HG02759 (cell line): ENCODE results near the gene MPZL1.

ENCODE experiments used
- ATAC-seq: cut with Tn5 transposase; IDR thresholded peaks from one replicate; pipeline ENCODE4 v1.9.1; 2021; ENCODE audit warnings: mild to moderate bottlenecking, moderate library complexity; ENCODE audit not compliant: unreplicated experiment

Gene MPZL1

DNA sequence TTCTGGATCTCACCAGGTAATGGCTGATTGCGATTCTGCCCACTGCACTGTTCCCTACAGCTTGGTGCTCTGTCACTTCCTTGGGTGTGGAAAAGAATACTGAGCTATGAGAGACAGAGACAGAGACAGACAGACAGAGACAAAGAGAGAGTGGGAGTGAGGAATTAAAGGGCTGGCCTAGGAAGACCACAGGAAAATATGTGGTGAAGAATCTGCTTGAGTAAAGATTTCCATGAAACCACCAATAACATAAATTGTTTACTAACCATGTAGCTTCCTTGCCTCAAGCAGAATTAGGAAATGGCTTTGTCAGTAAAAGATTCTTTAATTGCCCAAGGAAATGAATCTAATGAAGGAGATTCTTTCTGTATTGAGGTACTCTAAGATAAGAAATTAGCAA is 54.4 kb downstream of the MPZL1 start:
- ATAC-seq, result no peak

DNA sequence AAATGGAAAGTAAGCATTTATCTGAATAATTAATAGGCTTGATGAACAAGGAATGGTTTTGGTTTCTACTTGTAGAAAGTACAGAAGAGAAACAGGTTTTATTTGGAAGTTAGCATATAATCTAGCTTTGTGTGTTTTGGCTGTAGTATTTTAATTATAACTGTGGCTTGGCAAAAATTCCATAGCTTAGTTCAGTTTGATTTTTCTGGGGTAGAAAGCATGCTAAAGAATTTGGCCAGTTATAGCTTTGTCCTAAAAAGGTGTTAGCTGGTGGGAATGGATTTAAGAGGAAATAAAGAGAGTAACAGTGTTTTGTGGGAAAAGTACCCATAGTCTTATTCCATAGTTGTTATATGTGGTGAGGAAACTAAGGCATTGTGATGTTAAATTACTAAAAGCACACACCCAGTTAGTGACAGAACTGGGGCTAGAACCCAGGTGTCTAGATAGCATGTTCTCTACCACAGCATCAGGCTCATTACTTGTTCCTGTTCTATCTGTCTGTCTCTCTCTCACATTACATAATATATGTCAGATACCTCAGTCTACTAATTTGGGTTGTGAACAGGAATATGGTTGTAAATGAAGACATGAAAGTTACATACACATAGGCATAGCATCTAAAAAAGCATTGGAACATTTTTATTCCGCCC is 55.0 kb downstream of the MPZL1 start:
- no peak for ATAC-seq

DNA sequence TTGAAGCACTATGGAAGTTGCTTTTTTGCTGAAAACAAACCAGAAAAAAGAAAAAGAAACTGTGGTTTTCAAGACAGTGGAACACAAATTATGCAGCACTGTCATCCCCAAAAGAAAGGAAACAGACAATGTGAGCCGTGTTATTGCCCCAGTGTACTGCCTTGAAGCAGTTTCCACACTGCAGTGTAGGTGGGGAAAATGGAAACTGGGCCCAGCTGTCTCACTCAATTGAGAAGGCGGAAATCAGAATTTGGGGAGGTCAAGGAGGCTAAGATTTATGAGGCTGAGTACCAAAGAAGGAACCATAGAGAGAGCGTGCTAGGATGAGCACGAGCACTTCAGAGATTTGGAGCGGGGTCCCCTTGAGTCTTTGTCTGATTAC is 55.5 kb downstream of the MPZL1 start:
- ATAC-seq, result no peak

DNA sequence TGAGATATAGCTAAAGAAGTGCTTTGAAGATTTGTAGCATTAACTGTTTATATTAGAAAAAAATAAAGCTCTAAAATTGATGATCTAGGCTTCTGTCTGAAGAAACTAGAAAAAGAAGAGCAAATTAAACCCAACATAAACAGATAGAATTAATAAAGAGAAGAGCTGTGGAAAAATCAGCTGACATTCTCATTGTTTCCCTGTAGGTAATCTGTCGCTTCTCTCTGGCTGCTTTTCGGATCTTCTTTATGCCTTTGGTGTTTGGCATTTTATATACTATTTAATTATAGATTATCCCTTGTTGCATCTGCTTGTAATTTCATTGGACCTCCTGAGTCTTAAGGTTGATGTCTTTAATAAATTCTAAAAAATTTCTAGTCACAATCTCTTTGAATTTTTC is 59.8 kb downstream of the MPZL1 start:
- no peak for ATAC-seq

- no peak for ATAC-seq
Measured at GRCh38 chr1:167782946-167783345, 61.2 kb downstream of the MPZL1 start.

GRCh38 chr1:167784876-167785550 is 63.2 kb downstream of the MPZL1 start:
- ATAC-seq, result no peak

- no peak for ATAC-seq
Measured at GRCh38 chr1:167786502-167786901, 64.7 kb downstream of the MPZL1 start.

- ATAC-seq, result no peak
Measured at GRCh38 chr1:167789501-167789900, 67.7 kb downstream of the MPZL1 start.

DNA sequence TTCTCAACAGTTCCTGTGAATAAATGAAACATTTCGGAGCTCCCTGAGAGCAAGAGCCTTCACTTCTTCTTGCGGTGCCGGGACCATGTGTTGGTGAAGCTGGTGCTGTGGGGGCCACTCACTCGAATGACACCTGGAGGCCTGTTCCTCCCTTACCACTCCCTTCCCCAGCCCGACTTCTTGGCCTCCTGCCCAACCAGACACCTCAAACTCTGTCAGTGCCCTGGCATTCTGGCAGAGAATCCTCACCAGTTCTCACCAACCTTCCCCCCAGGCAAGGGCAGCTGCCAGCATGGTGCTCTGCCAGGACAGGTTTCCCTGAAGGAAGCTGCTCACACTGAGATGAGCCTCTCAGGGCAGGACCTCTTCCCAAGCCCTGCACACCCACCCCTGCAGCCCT is 68.3 kb downstream of the MPZL1 start:
- no peak for ATAC-seq

DNA sequence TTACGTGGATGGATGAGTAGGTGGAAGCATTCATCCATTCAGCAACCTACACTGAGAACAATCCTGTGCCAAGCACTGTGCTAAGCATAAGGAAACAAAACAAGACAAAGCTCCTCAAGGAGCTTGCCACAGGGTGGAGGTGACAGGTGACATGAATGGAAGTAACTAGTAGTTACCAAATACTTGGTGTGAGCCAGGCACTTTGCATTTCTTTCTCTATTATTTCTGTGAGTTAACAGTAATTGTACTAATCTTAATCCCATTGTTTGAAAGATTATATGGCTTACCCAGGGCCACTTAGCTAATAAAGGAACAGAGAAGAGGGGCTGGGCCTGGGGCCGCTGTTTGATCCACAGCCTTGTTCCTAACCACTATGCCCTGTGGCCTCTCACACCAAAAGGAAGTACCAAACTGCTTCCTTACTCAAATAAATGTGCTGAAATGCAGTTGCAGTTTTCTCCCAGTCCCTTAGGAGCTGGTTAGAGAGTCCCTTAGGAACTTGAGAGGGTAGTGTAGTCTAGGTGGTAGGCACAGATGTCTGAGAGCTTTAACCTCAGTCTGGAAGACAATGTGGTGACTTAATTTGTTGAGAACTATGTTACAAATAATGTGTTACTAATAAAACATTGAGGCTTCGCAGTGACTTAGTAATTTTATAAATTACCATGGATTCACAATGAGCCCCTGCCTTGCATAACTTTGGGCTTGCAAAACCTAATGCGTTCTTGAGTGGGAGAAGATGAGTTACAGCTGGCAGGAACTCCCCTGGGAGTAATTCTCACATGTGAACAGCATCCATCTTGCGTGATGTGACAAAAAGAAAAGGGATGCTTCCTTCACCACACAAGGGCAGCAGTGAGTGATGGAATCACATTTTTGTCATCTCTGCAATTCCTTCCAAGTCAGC is 69.8 kb downstream of the MPZL1 start:
- no peak for ATAC-seq

- ATAC-seq, result no peak
Measured at GRCh38 chr1:167792188-167792565, 70.4 kb downstream of the MPZL1 start.

DNA sequence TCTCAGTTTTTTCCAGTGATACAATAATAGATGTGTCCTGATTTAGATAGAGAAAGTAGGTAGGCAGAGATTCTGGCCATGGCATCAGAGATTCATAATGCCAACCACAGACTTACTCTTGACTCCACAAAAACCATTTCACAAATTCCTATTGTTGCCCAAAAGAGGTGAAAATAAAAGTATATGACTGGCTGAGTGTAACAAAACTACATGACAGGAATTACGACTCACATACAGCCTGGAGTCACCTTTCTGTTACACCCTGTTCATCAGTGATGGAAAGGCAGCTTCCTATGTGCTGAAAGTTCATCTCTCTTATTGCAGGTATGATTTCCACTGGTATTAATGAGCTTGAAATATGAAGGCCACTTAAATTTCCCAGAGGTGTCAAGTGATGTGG is 72.3 kb downstream of the MPZL1 start:
- no peak for ATAC-seq

GRCh38 chr1:167795810-167796740 is 74.3 kb downstream of the MPZL1 start:
- ATAC-seq, result no peak

- ATAC-seq, result no peak
Measured at GRCh38 chr1:167797015-167797414, 75.2 kb downstream of the MPZL1 start.

- no peak for ATAC-seq
Measured at GRCh38 chr1:167798952-167799351, 77.2 kb downstream of the MPZL1 start.

GRCh38 chr1:167799747-167800146 is 78.0 kb downstream of the MPZL1 start:
- ATAC-seq, result no peak

DNA sequence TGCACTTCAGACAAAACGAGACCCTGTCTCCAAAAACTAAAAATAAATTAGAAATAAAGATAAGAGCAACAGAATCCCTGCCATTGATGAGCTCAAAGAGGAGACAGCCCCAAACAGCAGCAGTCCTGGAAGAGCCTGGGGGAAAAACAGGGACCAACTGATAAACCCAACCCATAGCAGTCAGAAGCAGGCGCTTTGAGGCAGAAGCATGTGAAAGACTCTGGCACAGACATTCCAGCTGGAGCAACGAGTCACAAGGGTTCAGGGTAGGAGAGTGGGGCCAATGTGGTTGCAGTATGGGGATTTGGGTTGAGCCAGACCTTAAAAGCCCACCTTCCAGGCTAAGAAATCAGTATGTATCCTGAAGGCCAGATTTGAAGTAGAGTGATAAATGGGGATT is 78.5 kb downstream of the MPZL1 start:
- no peak for ATAC-seq

DNA sequence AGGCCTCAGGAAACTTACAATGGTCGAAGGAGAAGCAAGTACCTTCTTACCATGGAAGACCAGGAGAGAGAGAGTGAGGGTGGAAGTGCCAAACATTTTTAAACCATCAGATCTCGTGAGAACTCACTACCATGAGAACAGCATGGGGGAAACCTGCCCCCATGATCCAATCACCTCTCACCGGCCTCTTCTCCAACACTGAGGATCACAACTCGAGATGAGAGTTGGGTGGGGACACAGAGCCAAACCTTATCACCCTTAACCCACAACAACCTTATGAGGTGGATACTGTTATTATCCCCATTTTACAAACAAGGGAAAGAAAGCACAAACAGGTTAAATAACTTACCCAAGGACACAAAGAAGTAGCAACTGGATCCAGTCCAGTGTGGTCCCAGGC is 80.5 kb downstream of the MPZL1 start:
- ATAC-seq, result no peak

- peak; percentile 97 for ATAC-seq
Measured at GRCh38 chr1:167803358-167804207, 81.8 kb downstream of the MPZL1 start.

GRCh38 chr1:167805041-167805556 is 83.3 kb downstream of the MPZL1 start:
- ATAC-seq, result no peak
